ENCODE data around the gene MAP4K3. TPM values are rescaled to one million over a fixed set of nuclear protein-coding genes. Genes with fewer than 3 reads are reported as not detected.

Gene MAP4K3
- total RNA-seq, 1 donor from 2014 or later = 58.1 TPM

GRCh38 chr2:39359453-39360038 is 77.5 kb downstream of the MAP4K3 start:
- H3K9me3 Mint-ChIP-seq (ENCODE audit: unreplicated experiment) = peaks cover 23% of the 10 kb centered on the region

GRCh38 chr2:39356922-39357639 is 80.0 kb downstream of the MAP4K3 start:
- no peak overlapping the region for H3K27ac Mint-ChIP-seq (ENCODE audit: unreplicated experiment)
- no peaks in the 10 kb centered on the region for H3K27me3 ChIP-seq (ENCODE audit: insufficient read depth, low read length)
- no peak for FAIRE-seq
- no peak overlapping the region for H3K4me3 Mint-ChIP-seq (ENCODE audit: unreplicated experiment)
- H3K27ac ChIP-seq (ENCODE audit: low read depth, low read length) = no peak overlapping the region
- H3K79me2 ChIP-seq (ENCODE audit: insufficient read depth, low read length) = peaks cover 67% of the 10 kb centered on the region
- H3K36me3 Mint-ChIP-seq (ENCODE audit: low read depth, unreplicated experiment) = peaks cover 31% of the 10 kb centered on the region
- H3K4me2 ChIP-seq (ENCODE audit: low read length) = no peak overlapping the region
- DNase-seq (ENCODE audit: low read depth) = no peak
- H3K9me3 Mint-ChIP-seq (ENCODE audit: unreplicated experiment) = peaks cover 21% of the 10 kb centered on the region
- H4K20me1 ChIP-seq (ENCODE audit: insufficient read depth, low read length) = peaks cover 27% of the 10 kb centered on the region
- no peak overlapping the region for H3K9ac ChIP-seq (ENCODE audit: low read length)
- no peak for TF ChIP-seq CTCF (IDR thresholded peaks at IDR 0.05; ENCODE audit: insufficient read depth, low read depth, low read length)
- no peak for TF ChIP-seq EZH2 (IDR thresholded peaks at IDR 0.05; ENCODE audit: insufficient read depth, low read length)
- H3K36me3 ChIP-seq (ENCODE audit: insufficient read depth, low read length) = peaks cover 6% of the 10 kb centered on the region
- peaks cover 14% of the 10 kb centered on the region for H3K9me3 ChIP-seq (ENCODE audit: insufficient read depth, low read depth, low read length)
- no peaks in the 10 kb centered on the region for H3K27me3 Mint-ChIP-seq (ENCODE audit: low read depth, unreplicated experiment)
- H3K4me1 Mint-ChIP-seq (ENCODE audit: low read depth, unreplicated experiment) = no peaks in the 10 kb centered on the region
- H3K4me1 ChIP-seq (ENCODE audit: insufficient read depth, low read length) = no peaks in the 10 kb centered on the region
- no peak overlapping the region for H2AFZ ChIP-seq (ENCODE audit: low read depth, low read length)
- H3K4me3 ChIP-seq (ENCODE audit: insufficient read depth, low read depth, low read length) = no peak overlapping the region

More at GRCh38 chr2:39359453-39360038, 77.5 kb downstream of the MAP4K3 start:
- H3K36me3 Mint-ChIP-seq (ENCODE audit: low read depth, unreplicated experiment) = peaks cover 27% of the 10 kb centered on the region
- H3K79me2 ChIP-seq (ENCODE audit: insufficient read depth, low read length) = peaks cover 77% of the 10 kb centered on the region
- no peak for DNase-seq (ENCODE audit: low read depth)
- peaks cover 5% of the 10 kb centered on the region for H3K36me3 ChIP-seq (ENCODE audit: insufficient read depth, low read length)
- no peaks in the 10 kb centered on the region for H3K27me3 Mint-ChIP-seq (ENCODE audit: low read depth, unreplicated experiment)
- H3K9ac ChIP-seq (ENCODE audit: low read length) = no peak overlapping the region
- no peak overlapping the region for H3K27ac Mint-ChIP-seq (ENCODE audit: unreplicated experiment)
- no peak overlapping the region for H3K27ac ChIP-seq (ENCODE audit: low read depth, low read length)
- H4K20me1 ChIP-seq (ENCODE audit: insufficient read depth, low read length) = peaks cover 36% of the 10 kb centered on the region
- peaks cover 14% of the 10 kb centered on the region for H3K9me3 ChIP-seq (ENCODE audit: insufficient read depth, low read depth, low read length)
- no peaks in the 10 kb centered on the region for H3K4me1 Mint-ChIP-seq (ENCODE audit: low read depth, unreplicated experiment)
- H3K4me2 ChIP-seq (ENCODE audit: low read length) = no peak overlapping the region
- FAIRE-seq = no peak
- H2AFZ ChIP-seq (ENCODE audit: low read depth, low read length) = no peak overlapping the region
- H3K4me3 ChIP-seq (ENCODE audit: insufficient read depth, low read depth, low read length) = no peak overlapping the region
- TF ChIP-seq CTCF (IDR thresholded peaks at IDR 0.05; ENCODE audit: insufficient read depth, low read depth, low read length) (no peak), EZH2 (IDR thresholded peaks at IDR 0.05; ENCODE audit: insufficient read depth, low read length) (no peak)
- no peaks in the 10 kb centered on the region for H3K4me1 ChIP-seq (ENCODE audit: insufficient read depth, low read length)
- H3K4me3 Mint-ChIP-seq (ENCODE audit: unreplicated experiment) = no peak overlapping the region
- H3K27me3 ChIP-seq (ENCODE audit: insufficient read depth, low read length) = no peaks in the 10 kb centered on the region

- DNase-seq (ENCODE audit: low read depth) (no peak), FAIRE-seq (no peak)
- Histone ChIP-seq H3K36me3 (ENCODE audit: insufficient read depth, low read length) (peaks cover 6% of the 10 kb centered on the region), H4K20me1 (ENCODE audit: insufficient read depth, low read length) (no peaks in the 10 kb centered on the region), H3K4me3 (ENCODE audit: insufficient read depth, low read depth, low read length) (no peak overlapping the region), H3K9me3 (ENCODE audit: insufficient read depth, low read depth, low read length) (no peaks in the 10 kb centered on the region), H3K9ac (ENCODE audit: low read length) (no peak overlapping the region), H2AFZ (ENCODE audit: low read depth, low read length) (no peak overlapping the region), H3K4me1 (ENCODE audit: insufficient read depth, low read length) (no peaks in the 10 kb centered on the region), H3K27ac (ENCODE audit: low read depth, low read length) (no peak overlapping the region), H3K27me3 (ENCODE audit: insufficient read depth, low read length) (no peaks in the 10 kb centered on the region), H3K4me2 (ENCODE audit: low read length) (no peak overlapping the region), H3K79me2 (ENCODE audit: insufficient read depth, low read length) (peaks cover 10% of the 10 kb centered on the region)
- Mint-ChIP-seq H3K4me1 (ENCODE audit: low read depth, unreplicated experiment) (no peaks in the 10 kb centered on the region), H3K4me3 (ENCODE audit: unreplicated experiment) (no peak overlapping the region), H3K27ac (ENCODE audit: unreplicated experiment) (no peak overlapping the region), H3K27me3 (ENCODE audit: low read depth, unreplicated experiment) (no peaks in the 10 kb centered on the region), H3K9me3 (ENCODE audit: unreplicated experiment) (no peaks in the 10 kb centered on the region), H3K36me3 (ENCODE audit: low read depth, unreplicated experiment) (peaks cover 7% of the 10 kb centered on the region)
- TF ChIP-seq CTCF (IDR thresholded peaks at IDR 0.05; ENCODE audit: insufficient read depth, low read depth, low read length) (no peak), EZH2 (IDR thresholded peaks at IDR 0.05; ENCODE audit: insufficient read depth, low read length) (no peak)
Measured at GRCh38 chr2:39350658-39351057, 86.4 kb downstream of the MAP4K3 start.

All from astrocyte (in vitro differentiated cells and primary cell).